CD14-positive monocyte (primary cell): ENCODE results near the gene PPP2R3B. TPM values are rescaled to one million over a fixed set of nuclear protein-coding genes. Genes with fewer than 3 reads are reported as not detected.
A peak's percentile ranks its signal among the peaks of the same experiment; 100 is the strongest.

ENCODE experiments used
- DNase-seq, 3 donors: peaks; one replicate each; pipeline ENCODE4 v3.0.0-alpha.2; 2011 to 2022
- H2AFZ ChIP-seq: 2 replicates; pipeline ENCODE4 v1.6.0; 2012; ENCODE audit warnings: mild to moderate bottlenecking, low read depth, low read length, inconsistent platforms; ENCODE audit not compliant: insufficient read depth, poor library complexity, severe bottlenecking
- H3K27ac ChIP-seq, 2 donors: 1 replicate in 1 of 2; 2 replicates in 1 of 2; pipeline ENCODE4 v1.5.1; 2012 to 2013; ENCODE audit warnings: low read length in 2 of 2, control low read depth in 1 of 2, inconsistent platforms in 1 of 2, low read depth in 1 of 2, mild to moderate bottlenecking in 1 of 2
- H3K27me3 ChIP-seq, 2 donors: one replicate each; pipeline versions ENCODE4 v1.6.0 to v1.6.1; 2011 to 2013; ENCODE audit warnings: low read length in 2 of 2; ENCODE audit not compliant: control insufficient read depth in 2 of 2, insufficient read depth in 2 of 2
- H3K36me3 ChIP-seq, 2 donors: replicated peaks in 1 of 2; 1 replicate in 1 of 2; 2 replicates in 1 of 2; pipeline versions ENCODE4 v1.5.1 to v1.6.1; 2012 to 2013; ENCODE audit warnings: low read length in 2 of 2, control low read depth in 1 of 2, inconsistent platforms in 1 of 2, mild to moderate bottlenecking in 1 of 2; ENCODE audit not compliant: insufficient read depth in 2 of 2, control insufficient read depth in 1 of 2
- H3K4me1 ChIP-seq, 2 donors: 1 replicate in 1 of 2; 2 replicates in 1 of 2; pipeline versions ENCODE4 v1.5.1 to v1.6.1; 2012 to 2013; ENCODE audit warnings: low read length in 2 of 2, control low read depth in 1 of 2, inconsistent platforms in 1 of 2, mild to moderate bottlenecking in 1 of 2, moderate library complexity in 1 of 2; ENCODE audit not compliant: insufficient read depth in 2 of 2, control insufficient read depth in 1 of 2
- H3K4me2 ChIP-seq: replicated peaks from 2 replicates; pipeline ENCODE3; 2012; ENCODE audit warnings: low read length, moderate library complexity, mild to moderate bottlenecking; ENCODE audit not compliant: poor library complexity, severe bottlenecking; ENCODE audit errors: extremely low read depth
- H3K4me3 ChIP-seq, 3 experiments: fragments of 200-600 bp in 1 of 3; sonication (generic) in 1 of 3; replicated peaks in 1 of 3; 1 replicate in 2 of 3; 2 replicates in 1 of 3; pipeline ENCODE4 v1.5.1; 2011 to 2013; ENCODE audit warnings: low read length in 3 of 3, mild to moderate bottlenecking in 3 of 3, control low read depth in 2 of 3, low read depth in 2 of 3, inconsistent platforms in 1 of 3, moderate library complexity in 1 of 3
- H3K79me2 ChIP-seq: 2 replicates; pipeline ENCODE4 v1.6.0; 2012; ENCODE audit warnings: mild to moderate bottlenecking, control low read depth, inconsistent platforms, low read length, moderate library complexity; ENCODE audit not compliant: insufficient read depth
- H3K9ac ChIP-seq: 2 replicates; pipeline ENCODE4 v1.6.0; 2017; ENCODE audit warnings: low read length, mild to moderate bottlenecking; ENCODE audit not compliant: insufficient read depth, poor library complexity, severe bottlenecking
- H3K9me3 ChIP-seq, 2 donors: replicated peaks in 1 of 2; 1 replicate in 1 of 2; 2 replicates in 1 of 2; pipeline versions ENCODE4 v1.5.1 to v1.6.1; 2012 to 2013; ENCODE audit warnings: low read length in 2 of 2, control low read depth in 1 of 2; ENCODE audit not compliant: control insufficient read depth in 1 of 2, insufficient read depth in 1 of 2
- H4K20me1 ChIP-seq: 2 replicates; pipeline ENCODE4 v1.6.0; 2012; ENCODE audit warnings: mild to moderate bottlenecking, low read length, control low read depth, moderate library complexity; ENCODE audit not compliant: insufficient read depth
- H3K27ac Mint-ChIP-seq, 7 donors: one replicate each; pipeline ENCODE4 v1.8.0; 2020; ENCODE audit warnings: mild to moderate bottlenecking in 7 of 7, mixed read lengths in 7 of 7, moderate library complexity in 6 of 7, inconsistent platforms in 2 of 7
- H3K27me3 Mint-ChIP-seq, 3 donors: one replicate each; pipeline ENCODE4 v1.8.0; 2021 to 2022; ENCODE audit warnings: low read depth in 3 of 3, mild to moderate bottlenecking in 3 of 3, mixed read lengths in 3 of 3, moderate library complexity in 3 of 3, inconsistent platforms in 1 of 3
- H3K36me3 Mint-ChIP-seq, 2 donors: one replicate each; pipeline ENCODE4 v1.8.0; 2020; ENCODE audit warnings: mixed read lengths in 2 of 2, inconsistent platforms in 1 of 2, mild to moderate bottlenecking in 1 of 2
- H3K4me1 Mint-ChIP-seq: one replicate; pipeline ENCODE4 v1.8.0; 2020; ENCODE audit warnings: mild to moderate bottlenecking, mixed read lengths
- H3K4me3 Mint-ChIP-seq, 2 donors: one replicate each; pipeline ENCODE4 v1.8.0; 2020; ENCODE audit warnings: mild to moderate bottlenecking in 2 of 2, mixed read lengths in 2 of 2, moderate library complexity in 1 of 2
- H3K9me3 Mint-ChIP-seq, 7 donors: one replicate each; pipeline ENCODE4 v1.8.0; 2020 to 2022; ENCODE audit warnings: mixed read lengths in 7 of 7, mild to moderate bottlenecking in 6 of 7, moderate library complexity in 6 of 7, inconsistent platforms in 2 of 7
- CTCF ChIP-seq: fragments of 200-600 bp; IDR thresholded peaks from one replicate; pipeline ENCODE4 v1.8.0; 2022; ENCODE audit warnings: antibody characterized with exemption, mild to moderate bottlenecking
- WGBS: methylation state at CpG from one replicate; pipeline ENCODE4 v1.1.5; 2013; ENCODE audit warnings: missing lambda C conversion rate; ENCODE audit not compliant: insufficient coverage; 5-methylcytosine and 5-hydroxymethylcytosine counted together
- intact Hi-C, 2 donors: fragments of 100-400 bp; cut with micrococcal nuclease; formaldehyde crosslinking; loops; one replicate each; pipeline versions ENCODE4 v1.15.0 to v1.15.1; 2023
- polyA plus RNA-seq, 3 donors: library from polyadenylated mRNA; depleted of rRNA in 1 of 3; unstranded in 2 of 3; stranded (reverse) in 1 of 3; fragments of 300-500 nt in 2 of 3; fragments of >200 nt in 1 of 3; fragmentation: Illumina TruSeq in 2 of 3; gene quantifications; 1 replicate in 2 of 3; 2 replicates in 1 of 3; pipeline ENCODE4 v1.2.3, GENCODE V29; 2012 to 2021

Gene PPP2R3B
- polyA plus RNA-seq, 3 donors: 2.1 to 9.0 (median 2.3) TPM

DNA sequence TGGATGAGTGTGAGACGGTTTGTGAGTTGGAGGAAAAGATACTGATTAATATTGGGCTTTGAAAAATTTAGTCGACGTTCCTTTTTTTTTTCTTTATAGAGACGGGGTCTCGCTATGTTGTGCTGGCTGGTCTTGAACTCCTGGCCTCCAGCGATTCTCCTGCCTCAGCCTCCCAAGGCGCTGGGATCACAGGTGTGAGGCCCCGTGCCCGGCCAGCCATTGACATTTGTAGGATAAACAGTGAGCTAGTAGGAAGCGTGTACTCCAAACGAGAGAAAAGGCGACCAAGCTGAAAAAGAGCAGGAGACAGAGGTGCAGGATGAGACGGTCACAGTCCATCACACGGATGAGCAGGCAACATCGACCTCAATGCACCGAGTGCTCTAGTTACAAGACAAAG is 19.4 kb downstream of the PPP2R3B start:
- no peaks in the 10 kb centered on the region for H3K4me1 Mint-ChIP-seq

DNA sequence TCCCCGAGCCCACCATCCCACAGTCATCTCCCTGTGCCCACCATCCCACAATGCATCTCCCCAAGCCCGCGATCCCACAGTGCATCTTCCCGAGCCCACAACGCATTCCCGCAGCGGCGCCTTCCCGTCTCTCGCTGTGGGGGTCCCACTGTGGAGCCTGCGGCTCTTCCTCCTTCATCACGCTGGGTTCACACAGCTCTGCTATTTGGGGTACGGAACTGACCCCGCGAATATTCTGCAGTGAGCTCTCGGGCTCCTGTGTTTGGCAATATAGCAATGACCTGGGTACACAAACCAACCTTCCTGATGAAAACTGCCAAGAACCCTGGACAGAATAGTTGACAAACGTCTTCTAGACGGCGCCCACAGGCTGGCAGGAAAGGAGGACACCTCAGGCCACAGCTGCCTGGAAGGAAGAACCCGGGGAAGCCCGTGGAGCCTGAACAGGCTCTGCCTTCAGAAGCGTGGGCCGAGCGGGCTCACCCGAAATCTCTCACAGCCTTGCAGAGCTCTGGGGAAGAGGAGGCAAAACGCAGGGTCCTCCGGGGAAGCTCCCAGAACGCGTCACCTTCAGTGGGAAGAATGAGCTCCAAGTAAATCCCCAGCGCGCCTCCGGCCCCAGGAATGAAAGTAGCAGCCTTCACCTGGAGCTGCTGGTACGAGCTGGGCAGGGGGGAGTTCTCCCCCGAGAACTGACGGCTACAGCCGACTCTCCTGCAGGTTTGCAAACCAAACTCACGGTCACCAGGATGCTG is 22.9 kb downstream of the PPP2R3B start:
- Mint-ChIP-seq H3K4me3 (no peak overlapping the region), H3K36me3 (peaks cover 31 to 42% of the 10 kb centered on the region in 2 donors), H3K4me1 (no peaks in the 10 kb centered on the region), H3K27me3 (no peaks in the 10 kb centered on the region), H3K9me3 (peaks cover 41 to 54% (median 51%) of the 10 kb centered on the region in 7 donors), H3K27ac (no peak overlapping the region)
- DNase-seq: no peak
- intact Hi-C loops: no loop called here
- H3K4me3 ChIP-seq: no peak overlapping the region
- H2AFZ ChIP-seq: no peak overlapping the region
- no peak overlapping the region for H3K4me2 ChIP-seq
- no peaks in the 10 kb centered on the region for H3K4me1 ChIP-seq
- H3K27ac ChIP-seq: no peak overlapping the region
- H3K9me3 ChIP-seq: peaks cover 51 to 54% of the 10 kb centered on the region in 2 donors
- no peak overlapping the region for H3K9ac ChIP-seq
- no peaks in the 10 kb centered on the region for H4K20me1 ChIP-seq
- no peaks in the 10 kb centered on the region for H3K27me3 ChIP-seq
- H3K79me2 ChIP-seq: no peaks in the 10 kb centered on the region
- H3K36me3 ChIP-seq: peaks cover 6 to 20% of the 10 kb centered on the region in 2 donors
- no peak for TF ChIP-seq CTCF
- whole genome bisulfite sequencing: 93% methylated on average over 36 of the region's 37 CpGs

More for the DNA sequence above, 19.4 kb downstream of the PPP2R3B start:
- intact Hi-C loops: no loop called here
- no peak for TF ChIP-seq CTCF
- no peaks in the 10 kb centered on the region for H4K20me1 ChIP-seq
- no peak overlapping the region for H3K4me3 ChIP-seq
- no peak overlapping the region for H3K4me2 ChIP-seq
- WGBS: over 99% methylated on average over 15 of the region's 16 CpGs
- Mint-ChIP-seq H3K9me3 (peaks cover 17 to 32% (median 24%) of the 10 kb centered on the region in 7 donors), H3K36me3 (peaks cover 13 to 18% of the 10 kb centered on the region in 2 donors), H3K4me3 (no peak overlapping the region), H3K27me3 (peaks cover 7 to 13% (median 9%) of the 10 kb centered on the region in 3 donors), H3K27ac (peak overlapping the region in 1 of 7 donors; percentile 70)
- no peak overlapping the region for H3K27ac ChIP-seq
- H3K36me3 ChIP-seq: no peaks in the 10 kb centered on the region
- peaks cover 0 to 6% of the 10 kb centered on the region in 2 donors for H3K27me3 ChIP-seq
- DNase-seq: no peak
- no peak overlapping the region for H3K9ac ChIP-seq
- no peak overlapping the region for H2AFZ ChIP-seq
- H3K79me2 ChIP-seq: no peaks in the 10 kb centered on the region
- H3K4me1 ChIP-seq: no peaks in the 10 kb centered on the region
- H3K9me3 ChIP-seq: peaks cover 19% of the 10 kb centered on the region in 2 donors
